ENCODE results near the gene BPIFB1.

DNA sequence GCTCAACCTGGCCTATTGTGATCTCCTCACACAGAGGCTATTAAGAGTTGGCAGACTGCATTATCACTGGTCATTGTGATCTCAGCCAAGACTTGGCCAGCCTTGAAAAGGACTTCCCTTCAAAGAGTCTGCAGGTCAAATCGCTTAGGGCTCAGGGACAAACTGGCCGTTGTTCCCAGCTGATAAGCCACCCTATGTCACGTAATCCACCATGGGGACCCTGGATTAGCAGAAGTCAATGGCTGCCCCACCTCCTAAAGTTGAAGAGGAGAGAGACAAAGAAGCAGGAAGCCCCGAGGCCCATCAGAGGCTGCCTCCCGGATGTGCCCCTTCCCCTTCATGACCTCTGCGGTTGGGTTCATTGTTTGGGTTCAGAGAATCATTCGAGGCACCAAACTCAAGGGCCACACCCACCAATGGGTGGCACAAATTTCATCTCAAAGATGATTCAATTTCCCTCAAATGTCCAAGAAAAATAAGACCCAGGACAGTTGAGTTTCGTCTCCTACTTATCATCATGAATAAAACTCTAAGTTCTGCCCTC, 56.6 kb downstream of the BPIFB1 start:
- TF ChIP-seq POLR2AphosphoS5 (IDR thresholded peaks at IDR 0.05; ENCODE audit: low read depth) (no peak), SPI1 (IDR thresholded peaks at IDR 0.05; ENCODE audit: borderline replicate concordance, low read depth) (no peak), GABPA (IDR thresholded peaks at IDR 0.05; ENCODE audit: low read depth) (no peak)
- TF ChIP-seq, protein P1, sequence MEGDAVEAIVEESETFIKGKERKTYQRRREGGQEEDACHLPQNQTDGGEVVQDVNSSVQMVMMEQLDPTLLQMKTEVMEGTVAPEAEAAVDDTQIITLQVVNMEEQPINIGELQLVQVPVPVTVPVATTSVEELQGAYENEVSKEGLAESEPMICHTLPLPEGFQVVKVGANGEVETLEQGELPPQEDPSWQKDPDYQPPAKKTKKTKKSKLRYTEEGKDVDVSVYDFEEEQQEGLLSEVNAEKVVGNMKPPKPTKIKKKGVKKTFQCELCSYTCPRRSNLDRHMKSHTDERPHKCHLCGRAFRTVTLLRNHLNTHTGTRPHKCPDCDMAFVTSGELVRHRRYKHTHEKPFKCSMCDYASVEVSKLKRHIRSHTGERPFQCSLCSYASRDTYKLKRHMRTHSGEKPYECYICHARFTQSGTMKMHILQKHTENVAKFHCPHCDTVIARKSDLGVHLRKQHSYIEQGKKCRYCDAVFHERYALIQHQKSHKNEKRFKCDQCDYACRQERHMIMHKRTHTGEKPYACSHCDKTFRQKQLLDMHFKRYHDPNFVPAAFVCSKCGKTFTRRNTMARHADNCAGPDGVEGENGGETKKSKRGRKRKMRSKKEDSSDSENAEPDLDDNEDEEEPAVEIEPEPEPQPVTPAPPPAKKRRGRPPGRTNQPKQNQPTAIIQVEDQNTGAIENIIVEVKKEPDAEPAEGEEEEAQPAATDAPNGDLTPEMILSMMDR (IDR thresholded peaks at IDR 0.05; ENCODE audit: insufficient read depth, low read length): no peak
- TF ChIP-seq, protein P2, sequence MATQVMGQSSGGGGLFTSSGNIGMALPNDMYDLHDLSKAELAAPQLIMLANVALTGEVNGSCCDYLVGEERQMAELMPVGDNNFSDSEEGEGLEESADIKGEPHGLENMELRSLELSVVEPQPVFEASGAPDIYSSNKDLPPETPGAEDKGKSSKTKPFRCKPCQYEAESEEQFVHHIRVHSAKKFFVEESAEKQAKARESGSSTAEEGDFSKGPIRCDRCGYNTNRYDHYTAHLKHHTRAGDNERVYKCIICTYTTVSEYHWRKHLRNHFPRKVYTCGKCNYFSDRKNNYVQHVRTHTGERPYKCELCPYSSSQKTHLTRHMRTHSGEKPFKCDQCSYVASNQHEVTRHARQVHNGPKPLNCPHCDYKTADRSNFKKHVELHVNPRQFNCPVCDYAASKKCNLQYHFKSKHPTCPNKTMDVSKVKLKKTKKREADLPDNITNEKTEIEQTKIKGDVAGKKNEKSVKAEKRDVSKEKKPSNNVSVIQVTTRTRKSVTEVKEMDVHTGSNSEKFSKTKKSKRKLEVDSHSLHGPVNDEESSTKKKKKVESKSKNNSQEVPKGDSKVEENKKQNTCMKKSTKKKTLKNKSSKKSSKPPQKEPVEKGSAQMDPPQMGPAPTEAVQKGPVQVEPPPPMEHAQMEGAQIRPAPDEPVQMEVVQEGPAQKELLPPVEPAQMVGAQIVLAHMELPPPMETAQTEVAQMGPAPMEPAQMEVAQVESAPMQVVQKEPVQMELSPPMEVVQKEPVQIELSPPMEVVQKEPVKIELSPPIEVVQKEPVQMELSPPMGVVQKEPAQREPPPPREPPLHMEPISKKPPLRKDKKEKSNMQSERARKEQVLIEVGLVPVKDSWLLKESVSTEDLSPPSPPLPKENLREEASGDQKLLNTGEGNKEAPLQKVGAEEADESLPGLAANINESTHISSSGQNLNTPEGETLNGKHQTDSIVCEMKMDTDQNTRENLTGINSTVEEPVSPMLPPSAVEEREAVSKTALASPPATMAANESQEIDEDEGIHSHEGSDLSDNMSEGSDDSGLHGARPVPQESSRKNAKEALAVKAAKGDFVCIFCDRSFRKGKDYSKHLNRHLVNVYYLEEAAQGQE (IDR thresholded peaks at IDR 0.05; ENCODE audit: insufficient replicate concordance, low read depth): no peak

Data from HL-60 (cell line).